Breast epithelium (tissue), 3 donors: ENCODE results near the gene POF1B.

ENCODE experiments used
- CTCF ChIP-seq, 3 donors: fragments of 450-650 bp; IDR thresholded peaks; one replicate each; pipeline ENCODE4 v1.5.1; 2016 to 2017; ENCODE audit warnings: antibody characterized with exemption in 3 of 3, mild to moderate bottlenecking in 3 of 3, moderate library complexity in 3 of 3
- POLR2A ChIP-seq: fragments of 450-650 bp; IDR thresholded peaks from one replicate; pipeline ENCODE4 v1.6.1; 2016; ENCODE audit warnings: antibody characterized with exemption, mild to moderate bottlenecking, moderate library complexity
- POLR2AphosphoS5 ChIP-seq, 3 donors: sonication (generic); formaldehyde crosslinking; IDR thresholded peaks; one replicate each; pipeline ENCODE4 v1.6.1; 2017; ENCODE audit warnings: antibody characterized with exemption in 3 of 3

GRCh38 chrX:85244450-85245211, 134.8 kb downstream of the POF1B start:
- TF ChIP-seq POLR2A (no peak), CTCF (IDR thresholded peaks at IDR 0.05) (no peak), POLR2AphosphoS5 (IDR thresholded peaks at IDR 0.05) (no peak)
